ENCODE data around the gene ZSWIM8. TPM values are rescaled to one million over a fixed set of nuclear protein-coding genes. Genes with fewer than 3 reads are reported as not detected.

The ZSWIM8 gene
- total and polyA plus RNA-seq, 2 experiments from 2014 or later = 20.5 to 30.4 TPM

GRCh38 chr10:73779018-73779417 lies 6.4 kb upstream of the ZSWIM8 start:
- H3K4me3 Mint-ChIP-seq = no peak overlapping the region
- TF ChIP-seq ZNF331 (CRISPR knock-in tag; IDR thresholded peaks at IDR 0.05; ENCODE audit: low read depth) = no peak
- TF ChIP-seq, protein P1, sequence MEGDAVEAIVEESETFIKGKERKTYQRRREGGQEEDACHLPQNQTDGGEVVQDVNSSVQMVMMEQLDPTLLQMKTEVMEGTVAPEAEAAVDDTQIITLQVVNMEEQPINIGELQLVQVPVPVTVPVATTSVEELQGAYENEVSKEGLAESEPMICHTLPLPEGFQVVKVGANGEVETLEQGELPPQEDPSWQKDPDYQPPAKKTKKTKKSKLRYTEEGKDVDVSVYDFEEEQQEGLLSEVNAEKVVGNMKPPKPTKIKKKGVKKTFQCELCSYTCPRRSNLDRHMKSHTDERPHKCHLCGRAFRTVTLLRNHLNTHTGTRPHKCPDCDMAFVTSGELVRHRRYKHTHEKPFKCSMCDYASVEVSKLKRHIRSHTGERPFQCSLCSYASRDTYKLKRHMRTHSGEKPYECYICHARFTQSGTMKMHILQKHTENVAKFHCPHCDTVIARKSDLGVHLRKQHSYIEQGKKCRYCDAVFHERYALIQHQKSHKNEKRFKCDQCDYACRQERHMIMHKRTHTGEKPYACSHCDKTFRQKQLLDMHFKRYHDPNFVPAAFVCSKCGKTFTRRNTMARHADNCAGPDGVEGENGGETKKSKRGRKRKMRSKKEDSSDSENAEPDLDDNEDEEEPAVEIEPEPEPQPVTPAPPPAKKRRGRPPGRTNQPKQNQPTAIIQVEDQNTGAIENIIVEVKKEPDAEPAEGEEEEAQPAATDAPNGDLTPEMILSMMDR (conservative IDR thresholded peaks at IDR 0.05; ENCODE audit: low read depth in 2 of 2) = no peak
- TF ChIP-seq, protein P2, sequence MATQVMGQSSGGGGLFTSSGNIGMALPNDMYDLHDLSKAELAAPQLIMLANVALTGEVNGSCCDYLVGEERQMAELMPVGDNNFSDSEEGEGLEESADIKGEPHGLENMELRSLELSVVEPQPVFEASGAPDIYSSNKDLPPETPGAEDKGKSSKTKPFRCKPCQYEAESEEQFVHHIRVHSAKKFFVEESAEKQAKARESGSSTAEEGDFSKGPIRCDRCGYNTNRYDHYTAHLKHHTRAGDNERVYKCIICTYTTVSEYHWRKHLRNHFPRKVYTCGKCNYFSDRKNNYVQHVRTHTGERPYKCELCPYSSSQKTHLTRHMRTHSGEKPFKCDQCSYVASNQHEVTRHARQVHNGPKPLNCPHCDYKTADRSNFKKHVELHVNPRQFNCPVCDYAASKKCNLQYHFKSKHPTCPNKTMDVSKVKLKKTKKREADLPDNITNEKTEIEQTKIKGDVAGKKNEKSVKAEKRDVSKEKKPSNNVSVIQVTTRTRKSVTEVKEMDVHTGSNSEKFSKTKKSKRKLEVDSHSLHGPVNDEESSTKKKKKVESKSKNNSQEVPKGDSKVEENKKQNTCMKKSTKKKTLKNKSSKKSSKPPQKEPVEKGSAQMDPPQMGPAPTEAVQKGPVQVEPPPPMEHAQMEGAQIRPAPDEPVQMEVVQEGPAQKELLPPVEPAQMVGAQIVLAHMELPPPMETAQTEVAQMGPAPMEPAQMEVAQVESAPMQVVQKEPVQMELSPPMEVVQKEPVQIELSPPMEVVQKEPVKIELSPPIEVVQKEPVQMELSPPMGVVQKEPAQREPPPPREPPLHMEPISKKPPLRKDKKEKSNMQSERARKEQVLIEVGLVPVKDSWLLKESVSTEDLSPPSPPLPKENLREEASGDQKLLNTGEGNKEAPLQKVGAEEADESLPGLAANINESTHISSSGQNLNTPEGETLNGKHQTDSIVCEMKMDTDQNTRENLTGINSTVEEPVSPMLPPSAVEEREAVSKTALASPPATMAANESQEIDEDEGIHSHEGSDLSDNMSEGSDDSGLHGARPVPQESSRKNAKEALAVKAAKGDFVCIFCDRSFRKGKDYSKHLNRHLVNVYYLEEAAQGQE (IDR thresholded peaks at IDR 0.05; ENCODE audit: unreplicated experiment) = no peak
- no peak for TF ChIP-seq STAT1 (IDR thresholded peaks at IDR 0.05; ENCODE audit: unreplicated experiment)
- TF ChIP-seq EZH2 (IDR thresholded peaks at IDR 0.05; ENCODE audit: low read depth, unreplicated experiment) = no peak
- no peak for TF ChIP-seq EZH2phosphoT487 (IDR thresholded peaks at IDR 0.05; ENCODE audit: unreplicated experiment)
- no peak for TF ChIP-seq JUNB (IDR thresholded peaks at IDR 0.05; ENCODE audit: unreplicated experiment)
- TF ChIP-seq NANOG (IDR thresholded peaks at IDR 0.05; ENCODE audit: borderline replicate concordance) = no peak
- no peak for TF ChIP-seq ETS1 (IDR thresholded peaks at IDR 0.05)
- H3K9me3 Mint-ChIP-seq = no peaks in the 10 kb centered on the region
- H3K4me3 ChIP-seq = no peak overlapping the region
- peaks cover 17% of the 10 kb centered on the region for H3K4me1 ChIP-seq (ENCODE audit: insufficient read depth)
- no peak overlapping the region for H2AFZ ChIP-seq
- H3K27ac ChIP-seq (ENCODE audit: low read depth) = no peak overlapping the region
- peaks cover 52% of the 10 kb centered on the region for H3K79me2 ChIP-seq (replicated peaks; ENCODE audit: insufficient read depth)
- peaks cover 25% of the 10 kb centered on the region for H3K4me1 Mint-ChIP-seq
- no peak overlapping the region for H3K4me2 ChIP-seq
- H3K27me3 ChIP-seq (ENCODE audit: insufficient read depth) = no peaks in the 10 kb centered on the region
- H4K20me1 ChIP-seq (replicated peaks; ENCODE audit: insufficient read depth) = peaks cover 12% of the 10 kb centered on the region
- no peaks in the 10 kb centered on the region for H3K9me2 ChIP-seq (ENCODE audit: insufficient read depth)
- DNase-seq (ENCODE audit: low spot score) = no peak
- ATAC-seq = no peak
- H3K27me3 Mint-ChIP-seq (ENCODE audit: insufficient read depth, low read depth, poor library complexity) = peaks cover 4% of the 10 kb centered on the region
- H3K36me3 ChIP-seq (ENCODE audit: insufficient read depth) = peaks cover 10% of the 10 kb centered on the region; the same call in 1 of the 2 replicates
- peaks cover 32% of the 10 kb centered on the region for H3K36me3 Mint-ChIP-seq (ENCODE audit: low read depth)
- H3K27ac Mint-ChIP-seq = no peak overlapping the region
- H3F3A ChIP-seq (replicated peaks; ENCODE audit: low read depth) = peaks cover 13% of the 10 kb centered on the region

Measured in GM23338 (cell line).